ENCODE results near the gene PHF3. TPM values are rescaled to one million over a fixed set of nuclear protein-coding genes. Genes with fewer than 3 reads are reported as not detected.

PHF3 gene
- total RNA-seq, 1 experiment from 2014 or later = 46.6 TPM

GRCh38 chr6:63636518-63637021 is 968 bp downstream of the PHF3 start:
- peaks cover 31% of the 10 kb centered on the region for H3K4me1 Mint-ChIP-seq (ENCODE audit: low read depth, unreplicated experiment)
- BruUV-seq (replicated peaks) = no TSS peak
- CTCF ChIA-PET = interaction anchor here (1.3 kb wide), 1 partner anchor 38 kb away, joined by 6 read pairs; no protein-coding TSS in a partner anchor
- peak overlapping the region; percentile 97 for H3K27ac Mint-ChIP-seq (ENCODE audit: unreplicated experiment)
- peaks cover 35% of the 10 kb centered on the region for H3K36me3 Mint-ChIP-seq (ENCODE audit: insufficient read depth, unreplicated experiment)
- TF ChIP-seq, protein P1, sequence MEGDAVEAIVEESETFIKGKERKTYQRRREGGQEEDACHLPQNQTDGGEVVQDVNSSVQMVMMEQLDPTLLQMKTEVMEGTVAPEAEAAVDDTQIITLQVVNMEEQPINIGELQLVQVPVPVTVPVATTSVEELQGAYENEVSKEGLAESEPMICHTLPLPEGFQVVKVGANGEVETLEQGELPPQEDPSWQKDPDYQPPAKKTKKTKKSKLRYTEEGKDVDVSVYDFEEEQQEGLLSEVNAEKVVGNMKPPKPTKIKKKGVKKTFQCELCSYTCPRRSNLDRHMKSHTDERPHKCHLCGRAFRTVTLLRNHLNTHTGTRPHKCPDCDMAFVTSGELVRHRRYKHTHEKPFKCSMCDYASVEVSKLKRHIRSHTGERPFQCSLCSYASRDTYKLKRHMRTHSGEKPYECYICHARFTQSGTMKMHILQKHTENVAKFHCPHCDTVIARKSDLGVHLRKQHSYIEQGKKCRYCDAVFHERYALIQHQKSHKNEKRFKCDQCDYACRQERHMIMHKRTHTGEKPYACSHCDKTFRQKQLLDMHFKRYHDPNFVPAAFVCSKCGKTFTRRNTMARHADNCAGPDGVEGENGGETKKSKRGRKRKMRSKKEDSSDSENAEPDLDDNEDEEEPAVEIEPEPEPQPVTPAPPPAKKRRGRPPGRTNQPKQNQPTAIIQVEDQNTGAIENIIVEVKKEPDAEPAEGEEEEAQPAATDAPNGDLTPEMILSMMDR (IDR thresholded peaks at IDR 0.05; ENCODE audit: unreplicated experiment) = no peak
- intact Hi-C loops (cut with micrococcal nuclease; ENCODE audit: unreplicated experiment) = loop anchor here (2.0 kb wide), 1 partner anchor 38 kb away; no protein-coding TSS in a partner anchor
- DNase-seq = peak; percentile 43
- no peaks in the 10 kb centered on the region for H3K27me3 Mint-ChIP-seq (ENCODE audit: unreplicated experiment)
- H3K4me3 Mint-ChIP-seq (ENCODE audit: low read depth, unreplicated experiment) = peak overlapping the region; percentile 98
- no peaks in the 10 kb centered on the region for H3K9me3 Mint-ChIP-seq (ENCODE audit: low read depth, unreplicated experiment)

DNA sequence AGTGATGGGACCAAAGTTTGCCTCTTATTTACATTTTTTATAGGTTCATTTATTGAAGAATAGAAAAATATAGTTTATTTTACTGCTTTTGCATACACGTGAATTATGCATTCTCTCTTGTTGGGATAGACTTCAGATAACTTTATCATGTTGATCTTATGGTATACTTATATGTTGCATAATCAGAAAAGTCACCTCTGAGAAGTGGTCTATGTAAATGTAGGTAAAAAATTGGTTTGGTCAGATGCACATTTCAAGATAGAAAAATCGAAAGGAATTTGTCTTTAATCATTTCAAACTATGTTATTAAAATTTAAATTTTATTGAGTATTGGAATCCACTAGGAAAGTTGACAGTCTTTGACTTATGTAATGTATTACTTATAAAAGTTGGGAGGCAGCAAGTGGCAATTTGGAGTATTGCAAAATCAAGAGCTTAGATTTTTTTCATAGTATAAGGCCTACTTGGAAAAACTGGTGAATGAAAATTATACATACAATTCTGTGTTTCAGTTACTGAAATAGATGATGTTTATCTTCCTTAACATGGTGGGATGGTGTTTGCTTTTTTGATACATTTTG is 2.4 kb downstream of the PHF3 start:
- peak overlapping the region; percentile 97 for H3K27ac Mint-ChIP-seq (ENCODE audit: unreplicated experiment)
- H3K36me3 Mint-ChIP-seq (ENCODE audit: insufficient read depth, unreplicated experiment) = peaks cover 39% of the 10 kb centered on the region
- peaks cover 31% of the 10 kb centered on the region for H3K4me1 Mint-ChIP-seq (ENCODE audit: low read depth, unreplicated experiment)

DNA sequence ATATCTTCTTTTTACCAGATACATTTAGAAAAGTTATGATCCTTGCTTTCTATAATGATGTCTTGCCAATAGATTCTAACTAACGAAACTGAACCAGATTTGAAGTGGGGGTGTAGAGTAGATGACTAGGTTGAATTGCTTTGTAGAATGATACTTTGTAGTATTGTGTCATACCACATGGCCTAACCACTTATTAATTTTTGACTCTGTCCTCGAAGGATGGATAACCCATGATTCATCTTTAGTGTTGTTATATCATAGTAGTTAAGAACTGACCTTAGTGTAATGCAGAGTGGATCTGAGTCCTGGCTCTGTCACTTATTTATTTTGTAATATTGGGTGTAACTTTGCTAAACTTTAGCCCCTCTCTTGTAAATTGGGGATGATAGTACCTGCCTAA is 4.5 kb downstream of the PHF3 start:
- intact Hi-C loops (cut with micrococcal nuclease; ENCODE audit: unreplicated experiment) = loop anchor here (5.0 kb wide), 1 partner anchor 37 kb away; no protein-coding TSS in a partner anchor
- peaks cover 31% of the 10 kb centered on the region for H3K4me1 Mint-ChIP-seq (ENCODE audit: low read depth, unreplicated experiment)
- no peak overlapping the region for H3K27ac Mint-ChIP-seq (ENCODE audit: unreplicated experiment)

More for the DNA sequence above, 2.4 kb downstream of the PHF3 start:
- H3K4me3 Mint-ChIP-seq (ENCODE audit: low read depth, unreplicated experiment) = peak overlapping the region; percentile 98
- TF ChIP-seq, protein P1 (IDR thresholded peaks at IDR 0.05; ENCODE audit: unreplicated experiment) = no peak
- no peaks in the 10 kb centered on the region for H3K9me3 Mint-ChIP-seq (ENCODE audit: low read depth, unreplicated experiment)
- no TSS peak for BruUV-seq (replicated peaks)
- intact Hi-C loops (cut with micrococcal nuclease; ENCODE audit: unreplicated experiment) = loop anchor here (2.0 kb wide), 1 partner anchor 39 kb away; no protein-coding TSS in a partner anchor
- CTCF ChIA-PET = interaction anchor here (1.0 kb wide), 1 partner anchor 165 kb away, joined by 3 read pairs; no protein-coding TSS in a partner anchor
- DNase-seq = no peak
- H3K27me3 Mint-ChIP-seq (ENCODE audit: unreplicated experiment) = no peaks in the 10 kb centered on the region

GRCh38 chr6:63643862-63644261 is 8.3 kb downstream of the PHF3 start:
- H3K27ac Mint-ChIP-seq (ENCODE audit: unreplicated experiment) = no peak overlapping the region
- BruUV-seq (replicated peaks) = no TSS peak
- intact Hi-C loops (cut with micrococcal nuclease; ENCODE audit: unreplicated experiment) = loop anchor here (5.0 kb wide), 1 partner anchor 33 kb away; no protein-coding TSS in a partner anchor
- CTCF ChIA-PET = no interaction called here
- no peaks in the 10 kb centered on the region for H3K9me3 Mint-ChIP-seq (ENCODE audit: low read depth, unreplicated experiment)
- peaks cover 7% of the 10 kb centered on the region for H3K36me3 Mint-ChIP-seq (ENCODE audit: insufficient read depth, unreplicated experiment)
- peaks cover 15% of the 10 kb centered on the region for H3K4me1 Mint-ChIP-seq (ENCODE audit: low read depth, unreplicated experiment)
- no peak for DNase-seq
- no peaks in the 10 kb centered on the region for H3K27me3 Mint-ChIP-seq (ENCODE audit: unreplicated experiment)
- no peak overlapping the region for H3K4me3 Mint-ChIP-seq (ENCODE audit: low read depth, unreplicated experiment)
- TF ChIP-seq, protein P1 (IDR thresholded peaks at IDR 0.05; ENCODE audit: unreplicated experiment) = no peak

More for the DNA sequence above, 4.5 kb downstream of the PHF3 start:
- Mint-ChIP-seq H3K36me3 (ENCODE audit: insufficient read depth, unreplicated experiment) (peaks cover 37% of the 10 kb centered on the region), H3K27me3 (ENCODE audit: unreplicated experiment) (no peaks in the 10 kb centered on the region), H3K9me3 (ENCODE audit: low read depth, unreplicated experiment) (no peaks in the 10 kb centered on the region), H3K4me3 (ENCODE audit: low read depth, unreplicated experiment) (no peak overlapping the region)
- TF ChIP-seq, protein P1 (IDR thresholded peaks at IDR 0.05; ENCODE audit: unreplicated experiment) = no peak
- BruUV-seq (replicated peaks) = no TSS peak
- no peak for DNase-seq
- CTCF ChIA-PET = interaction anchor here (0.7 kb wide), 1 partner anchor 125 kb away, joined by 3 read pairs; no protein-coding TSS in a partner anchor

All from Calu3 (cell line).